Measurements from ENCODE around the gene CAMK2A. TPM values are rescaled to one million over a fixed set of nuclear protein-coding genes. Genes with fewer than 3 reads are reported as not detected.

Gene CAMK2A
- total and polyA plus RNA-seq, 2 experiments from 2014 or later: 0.18 TPM; not detected in 1

- ATAC-seq (no peak), DNase-seq (ENCODE audit: low spot score) (no peak)
- H3K4me1 ChIP-seq (ENCODE audit: insufficient read depth): no peaks in the 10 kb centered on the region; the same call in 1 of the 2 replicates
- H4K20me1 ChIP-seq (replicated peaks; ENCODE audit: insufficient read depth): no peaks in the 10 kb centered on the region
- H3K27ac ChIP-seq (ENCODE audit: low read depth): no peak overlapping the region
- no peaks in the 10 kb centered on the region for H3K79me2 ChIP-seq (replicated peaks; ENCODE audit: insufficient read depth)
- no peaks in the 10 kb centered on the region for H3K9me3 Mint-ChIP-seq
- H3K27me3 Mint-ChIP-seq (ENCODE audit: insufficient read depth, low read depth, poor library complexity): peaks cover 17% of the 10 kb centered on the region
- H2AFZ ChIP-seq: no peak overlapping the region
- no peaks in the 10 kb centered on the region for H3K27me3 ChIP-seq (ENCODE audit: insufficient read depth)
- no peaks in the 10 kb centered on the region for H3K36me3 ChIP-seq (ENCODE audit: insufficient read depth)
- no peak overlapping the region for H3K4me3 ChIP-seq
- no peak overlapping the region for H3K4me3 Mint-ChIP-seq
- TF ChIP-seq EZH2phosphoT487 (IDR thresholded peaks at IDR 0.05; ENCODE audit: unreplicated experiment) (no peak), ETS1 (IDR thresholded peaks at IDR 0.05) (no peak), STAT1 (IDR thresholded peaks at IDR 0.05; ENCODE audit: unreplicated experiment) (no peak), ZNF114 (CRISPR knock-in tag; IDR thresholded peaks at IDR 0.05) (no peak), REST (IDR thresholded peaks at IDR 0.05; ENCODE audit: unreplicated experiment) (no peak), ZNF331 (CRISPR knock-in tag; IDR thresholded peaks at IDR 0.05; ENCODE audit: low read depth) (no peak), JUNB (IDR thresholded peaks at IDR 0.05; ENCODE audit: unreplicated experiment) (no peak)
- no peak overlapping the region for H3K27ac Mint-ChIP-seq
- peaks cover 15% of the 10 kb centered on the region for H3K4me1 Mint-ChIP-seq
- H3K9me2 ChIP-seq (ENCODE audit: insufficient read depth): no peaks in the 10 kb centered on the region
- no peak overlapping the region for H3K4me2 ChIP-seq
- H3F3A ChIP-seq (replicated peaks; ENCODE audit: low read depth): no peaks in the 10 kb centered on the region
- H3K36me3 Mint-ChIP-seq (ENCODE audit: low read depth): no peaks in the 10 kb centered on the region
These were observed 27.1 kb downstream of the CAMK2A start for GRCh38 chr5:150262502-150262901.

- no peak for ATAC-seq
- no peak overlapping the region for H3K4me2 ChIP-seq
- Mint-ChIP-seq H3K27me3 (ENCODE audit: insufficient read depth, low read depth, poor library complexity) (peaks cover 17% of the 10 kb centered on the region), H3K9me3 (no peaks in the 10 kb centered on the region), H3K36me3 (ENCODE audit: low read depth) (no peaks in the 10 kb centered on the region), H3K4me1 (peaks cover 14% of the 10 kb centered on the region), H3K4me3 (no peak overlapping the region), H3K27ac (no peak overlapping the region)
- no peaks in the 10 kb centered on the region for H3F3A ChIP-seq (replicated peaks; ENCODE audit: low read depth)
- H3K27ac ChIP-seq (ENCODE audit: low read depth): no peak overlapping the region
- no peaks in the 10 kb centered on the region for H3K79me2 ChIP-seq (replicated peaks; ENCODE audit: insufficient read depth)
- H3K27me3 ChIP-seq (ENCODE audit: insufficient read depth): no peaks in the 10 kb centered on the region
- no peak overlapping the region for H3K4me3 ChIP-seq
- no peaks in the 10 kb centered on the region for H3K9me2 ChIP-seq (ENCODE audit: insufficient read depth)
- H2AFZ ChIP-seq: no peak overlapping the region
- H4K20me1 ChIP-seq (replicated peaks; ENCODE audit: insufficient read depth): no peaks in the 10 kb centered on the region
- H3K4me1 ChIP-seq (ENCODE audit: insufficient read depth): peaks cover 3% of the 10 kb centered on the region; the same call in 1 of the 2 replicates
- H3K36me3 ChIP-seq (ENCODE audit: insufficient read depth): no peaks in the 10 kb centered on the region
- DNase-seq (ENCODE audit: low spot score): no peak
- TF ChIP-seq POLR2AphosphoS5 (IDR thresholded peaks at IDR 0.05; ENCODE audit: low read depth) (no peak), ETS1 (IDR thresholded peaks at IDR 0.05) (no peak), ZNF462 (CRISPR knock-in tag; IDR thresholded peaks at IDR 0.05) (no peak), ZNF114 (CRISPR knock-in tag; IDR thresholded peaks at IDR 0.05) (no peak), CREB1 (CRISPR knock-in tag; IDR thresholded peaks at IDR 0.05; ENCODE audit: low read depth) (no peak)
These were observed 28.3 kb downstream of the CAMK2A start for GRCh38 chr5:150261231-150261630.
